ES-I3 (cell line): ENCODE measurements around the gene MARCHF3.
A peak's percentile ranks its signal among the peaks of the same experiment; 100 is the strongest.
"Not testable (repeated sequence)": the region's sequence is repeated elsewhere in the genome, so short reads cannot be mapped to it uniquely, and the experiment has no call there.

Experiments used
- H3K36me3 ChIP-seq: 2 replicates; pipeline ENCODE4 v1.6.1; 2013; ENCODE audit warnings: mild to moderate bottlenecking, low read length, control low read depth, moderate library complexity; ENCODE audit not compliant: insufficient read depth
- H3K4me1 ChIP-seq: 2 replicates; pipeline ENCODE4 v1.6.1; 2013; ENCODE audit warnings: mild to moderate bottlenecking, control low read depth, low read length; ENCODE audit not compliant: insufficient read depth
- H3K9ac ChIP-seq: 2 replicates; pipeline ENCODE4 v1.6.1; 2013; ENCODE audit warnings: low read depth, mild to moderate bottlenecking, low read length, moderate library complexity
- H3K9me3 ChIP-seq: 2 replicates; pipeline ENCODE4 v1.6.1; 2013; ENCODE audit warnings: mild to moderate bottlenecking, low read length, moderate library complexity; ENCODE audit not compliant: control insufficient read depth, insufficient read depth

Gene MARCHF3

DNA sequence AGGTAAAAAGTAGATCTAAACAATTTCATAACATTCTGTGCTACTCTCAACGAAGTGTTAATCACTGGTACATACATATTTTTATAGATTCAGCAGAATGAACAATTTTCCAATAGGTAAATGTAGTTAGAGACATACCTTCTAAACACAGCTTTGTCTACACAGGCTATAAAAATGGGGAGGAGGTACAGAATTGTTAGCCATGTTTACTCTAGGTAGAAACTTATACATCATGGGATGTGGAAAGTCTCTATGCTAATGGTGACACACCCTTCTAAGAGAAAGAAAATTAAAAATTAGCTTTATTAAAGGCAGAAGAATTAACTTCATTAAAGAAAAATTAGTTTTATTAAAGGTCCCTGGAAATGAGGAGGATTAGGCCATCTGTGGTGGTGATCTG, 31.2 kb upstream of the MARCHF3 start:
- H3K4me1 ChIP-seq = no peaks in the 10 kb centered on the region
- H3K9me3 ChIP-seq = no peaks in the 10 kb centered on the region; the same call in 1 of the 2 replicates
- no peaks in the 10 kb centered on the region for H3K36me3 ChIP-seq
- no peak overlapping the region for H3K9ac ChIP-seq

DNA sequence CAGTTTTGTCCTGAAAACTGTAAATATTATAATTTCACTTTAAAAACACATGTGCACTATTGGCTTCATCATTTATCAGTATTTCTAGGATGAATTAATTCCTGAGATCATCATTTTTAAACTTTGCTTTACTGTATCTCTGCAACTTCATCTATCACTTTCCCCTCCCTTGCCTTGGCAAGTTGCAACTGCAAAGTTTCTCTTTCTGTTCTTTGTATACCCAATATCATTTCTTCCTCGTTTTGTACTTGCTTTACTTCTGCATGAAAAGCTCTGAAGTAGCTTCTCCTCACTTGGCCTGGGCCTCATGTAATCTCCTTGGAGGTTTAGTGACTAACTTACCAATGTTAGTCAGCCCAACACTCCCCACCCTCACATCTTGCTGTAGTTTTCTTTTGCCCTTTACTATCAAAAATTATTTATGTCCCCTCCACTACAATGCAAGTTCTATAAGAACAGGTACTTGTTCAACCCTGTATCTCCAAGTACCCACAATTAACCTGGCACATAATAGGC, 30.2 kb upstream of the MARCHF3 start:
- Histone ChIP-seq H3K9ac (no peak overlapping the region), H3K36me3 (no peaks in the 10 kb centered on the region), H3K9me3 (no peaks in the 10 kb centered on the region; the same call in 1 of the 2 replicates), H3K4me1 (no peaks in the 10 kb centered on the region)

DNA sequence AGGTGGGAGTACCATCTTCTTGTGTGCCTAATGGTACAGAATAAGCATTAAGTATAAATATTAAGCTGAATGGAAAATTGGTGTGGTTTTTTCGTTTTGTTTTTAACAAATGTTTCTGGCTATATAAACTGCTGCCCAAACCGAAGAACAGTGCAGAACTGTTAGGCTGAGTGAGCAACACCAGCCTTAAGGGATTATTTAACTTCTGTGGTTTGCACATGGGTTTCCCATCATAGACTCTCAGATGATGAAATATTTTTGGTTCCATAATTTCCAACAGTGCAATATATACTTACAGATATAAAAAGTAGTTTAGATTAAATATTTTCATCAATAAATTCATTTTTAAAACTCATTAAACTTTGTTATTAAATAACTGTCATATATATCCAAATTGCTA, 26.5 kb upstream of the MARCHF3 start:
- H3K4me1 ChIP-seq = no peaks in the 10 kb centered on the region
- no peaks in the 10 kb centered on the region for H3K36me3 ChIP-seq
- H3K9me3 ChIP-seq = no peaks in the 10 kb centered on the region; the same call in 1 of the 2 replicates
- no peak overlapping the region for H3K9ac ChIP-seq

DNA sequence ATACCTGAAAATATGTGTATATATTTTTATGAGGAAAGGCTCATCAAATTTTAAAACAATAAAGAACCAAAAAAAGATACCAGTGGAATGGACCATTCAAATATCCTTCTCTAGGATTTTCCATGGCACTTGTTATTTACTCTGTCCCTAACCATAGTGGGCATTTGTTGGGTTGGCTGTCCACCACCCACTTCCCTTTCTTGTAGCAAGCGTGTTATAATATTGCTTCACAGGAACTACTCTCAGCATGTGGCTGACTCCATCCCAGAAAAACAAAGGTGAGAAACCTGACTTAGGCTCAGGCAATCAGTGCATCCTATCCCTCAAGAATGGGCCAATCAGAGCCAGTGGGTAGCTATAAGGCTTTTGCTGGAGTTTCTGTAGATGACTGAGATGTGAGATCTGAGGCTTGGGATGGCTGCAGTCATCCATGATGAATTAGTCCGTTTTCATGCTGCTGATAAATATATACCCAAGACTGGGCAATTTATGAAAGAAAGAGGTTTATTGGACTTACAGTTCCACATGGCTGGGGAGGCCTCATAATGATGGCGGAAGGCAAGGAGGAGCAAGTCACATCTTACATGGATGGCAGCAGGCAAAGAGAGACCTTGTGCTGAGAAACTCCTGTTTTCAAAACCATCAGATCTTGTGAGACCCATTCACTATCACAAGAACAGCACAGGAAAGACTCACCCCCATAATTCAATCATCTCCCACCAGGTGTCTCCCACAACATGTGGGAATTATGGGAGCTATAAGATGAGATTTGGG, 25.7 kb upstream of the MARCHF3 start:
- Histone ChIP-seq H3K36me3 (no peaks in the 10 kb centered on the region), H3K4me1 (no peaks in the 10 kb centered on the region), H3K9ac (no peak overlapping the region), H3K9me3 (no peaks in the 10 kb centered on the region; the same call in 1 of the 2 replicates)

DNA sequence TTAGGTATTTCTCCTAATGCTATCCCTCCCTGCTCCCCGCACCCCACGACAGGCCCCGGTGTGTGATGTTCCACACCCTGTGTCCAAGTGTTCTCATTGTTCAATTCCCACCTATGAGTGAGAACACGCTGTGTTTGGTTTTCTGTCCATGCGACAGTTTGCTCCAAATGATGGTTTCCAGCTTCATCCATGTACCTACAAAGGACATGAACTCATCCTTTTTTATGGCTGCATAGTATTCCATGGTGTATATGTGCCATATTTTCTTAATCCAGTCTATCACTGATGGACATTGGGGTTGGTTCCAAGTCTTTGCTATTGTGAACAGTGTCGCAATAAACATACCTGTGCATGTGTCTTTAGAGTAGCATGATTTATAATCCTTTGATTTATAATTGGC, 23.2 kb upstream of the MARCHF3 start:
- not testable (repeated sequence) for H3K4me1 ChIP-seq, H3K9ac ChIP-seq, H3K9me3 ChIP-seq, H3K36me3 ChIP-seq

DNA sequence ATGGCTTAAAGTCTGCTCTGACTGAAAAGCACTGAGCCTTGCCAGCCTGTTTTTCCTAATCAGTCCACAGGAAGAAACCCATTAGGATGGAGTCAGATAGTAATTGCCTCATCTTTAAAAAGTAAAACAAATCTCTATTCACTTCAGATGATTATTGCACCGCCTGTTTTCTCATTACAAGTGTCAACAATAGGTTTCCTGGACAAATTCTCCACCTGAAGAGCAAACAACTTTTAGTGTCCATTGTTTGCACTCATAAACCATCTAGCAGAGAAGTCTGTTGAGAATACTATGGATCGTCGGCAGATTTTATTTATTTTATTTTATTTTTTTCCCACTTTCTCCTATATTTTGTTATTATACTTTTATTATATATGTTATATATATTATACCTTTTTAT, 22.7 kb upstream of the MARCHF3 start:
- H3K4me1 ChIP-seq = no peaks in the 10 kb centered on the region
- no peaks in the 10 kb centered on the region for H3K36me3 ChIP-seq
- H3K9ac ChIP-seq = no peak overlapping the region
- H3K9me3 ChIP-seq = no peaks in the 10 kb centered on the region; the same call in 1 of the 2 replicates

DNA sequence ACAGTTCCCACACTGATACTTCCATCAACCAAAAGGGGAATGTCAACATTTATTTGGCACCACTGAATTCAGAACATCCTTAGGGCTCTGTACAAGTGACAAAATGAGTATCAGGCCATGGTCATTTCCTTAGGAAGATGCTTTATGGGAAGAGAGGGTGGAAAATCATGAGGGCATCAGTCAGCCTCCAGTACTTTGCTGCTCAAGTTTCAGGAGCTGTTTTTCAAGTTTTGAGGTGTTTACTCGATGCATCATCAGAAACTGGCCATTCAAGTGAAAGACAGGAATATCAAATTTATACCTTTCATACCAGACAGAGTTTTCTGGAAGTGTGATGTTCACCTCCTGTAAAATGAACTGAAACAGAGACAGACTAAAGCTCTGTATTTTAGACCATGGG, 21.2 kb upstream of the MARCHF3 start:
- Histone ChIP-seq H3K4me1 (no peaks in the 10 kb centered on the region), H3K36me3 (no peaks in the 10 kb centered on the region), H3K9me3 (no peaks in the 10 kb centered on the region), H3K9ac (no peak overlapping the region)

DNA sequence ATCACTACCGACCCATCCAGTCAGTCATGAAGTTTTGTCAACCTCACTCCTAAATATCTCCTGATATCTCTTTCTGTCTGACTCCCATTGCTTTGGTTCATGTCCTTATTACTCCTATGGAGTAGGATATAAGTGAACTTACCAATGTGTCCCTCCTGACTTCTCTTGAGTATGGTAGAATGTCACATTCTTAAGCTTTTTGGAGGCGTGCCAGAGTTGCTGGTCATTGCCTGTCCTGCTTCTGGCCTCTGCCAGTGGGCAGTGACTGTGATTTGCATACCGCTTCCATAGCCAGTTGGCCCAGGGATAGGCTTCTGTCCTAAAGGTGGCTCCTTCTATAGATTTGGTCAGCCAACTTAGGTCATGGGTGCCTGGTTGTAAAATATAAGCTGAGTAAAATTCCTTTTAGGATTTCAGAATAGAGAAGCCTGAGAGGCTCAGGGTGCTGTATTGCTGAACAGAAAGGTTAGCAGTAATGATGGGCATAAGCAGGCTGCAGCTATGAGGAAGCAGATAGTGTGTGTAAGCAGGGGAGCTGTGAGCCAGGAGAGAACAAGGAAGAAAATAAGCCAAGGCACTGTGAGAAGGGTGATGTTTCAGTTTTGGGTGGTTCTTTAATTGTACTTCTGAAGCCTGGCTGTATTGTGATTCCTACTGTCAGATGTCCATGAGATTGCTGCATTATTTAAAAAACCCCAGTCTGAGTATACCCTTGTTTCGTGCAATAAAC, 16.1 kb upstream of the MARCHF3 start:
- H3K4me1 ChIP-seq = peaks cover 11% of the 10 kb centered on the region
- no peaks in the 10 kb centered on the region for H3K9me3 ChIP-seq
- no peaks in the 10 kb centered on the region for H3K36me3 ChIP-seq
- no peak overlapping the region for H3K9ac ChIP-seq

DNA sequence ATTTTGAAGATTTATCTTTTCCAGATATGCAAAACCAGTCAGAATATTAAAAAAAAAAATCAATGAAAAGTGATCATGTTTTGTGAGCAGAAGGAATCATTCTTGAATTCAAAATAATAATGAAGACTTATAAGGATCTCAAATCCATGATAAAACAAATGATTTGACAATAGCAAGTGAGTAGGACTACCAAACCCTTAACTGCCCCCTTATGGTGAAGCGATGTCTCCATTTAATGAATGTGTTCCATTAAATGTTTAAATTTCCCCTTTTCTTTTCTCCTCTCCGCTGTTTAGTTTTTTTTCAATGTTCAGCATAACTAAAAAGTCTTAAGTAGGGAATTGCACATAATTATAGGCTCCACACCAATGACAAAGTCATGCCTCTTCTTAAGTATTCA, 12.2 kb upstream of the MARCHF3 start:
- Histone ChIP-seq H3K9ac (no peak overlapping the region), H3K4me1 (peaks cover 27% of the 10 kb centered on the region), H3K9me3 (no peaks in the 10 kb centered on the region), H3K36me3 (no peaks in the 10 kb centered on the region)

DNA sequence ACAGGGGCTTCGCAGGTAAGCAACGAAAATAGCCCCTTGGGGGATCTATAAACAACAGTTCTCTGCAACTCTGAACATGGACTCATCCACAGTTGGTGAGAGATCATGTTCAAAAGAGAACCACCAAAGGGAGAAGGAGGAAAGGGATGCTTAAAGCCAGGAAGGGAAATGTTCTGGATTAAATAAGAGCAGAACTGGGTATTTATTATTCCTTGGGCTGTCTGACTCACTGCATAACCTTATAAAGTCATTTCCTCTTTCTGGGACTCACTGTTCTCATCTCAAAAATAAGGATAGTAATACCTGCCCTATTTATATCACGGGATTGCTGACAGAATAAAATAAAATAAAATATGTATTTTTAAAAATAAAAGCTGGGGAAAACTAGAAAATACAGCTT, 11.2 kb upstream of the MARCHF3 start:
- H3K36me3 ChIP-seq = no peaks in the 10 kb centered on the region
- H3K9me3 ChIP-seq = no peaks in the 10 kb centered on the region
- 0 out of 2 replicates have a peak overlapping the region, but pooled peaks have one; percentile 15 for H3K9ac ChIP-seq
- peaks cover 27% of the 10 kb centered on the region for H3K4me1 ChIP-seq

DNA sequence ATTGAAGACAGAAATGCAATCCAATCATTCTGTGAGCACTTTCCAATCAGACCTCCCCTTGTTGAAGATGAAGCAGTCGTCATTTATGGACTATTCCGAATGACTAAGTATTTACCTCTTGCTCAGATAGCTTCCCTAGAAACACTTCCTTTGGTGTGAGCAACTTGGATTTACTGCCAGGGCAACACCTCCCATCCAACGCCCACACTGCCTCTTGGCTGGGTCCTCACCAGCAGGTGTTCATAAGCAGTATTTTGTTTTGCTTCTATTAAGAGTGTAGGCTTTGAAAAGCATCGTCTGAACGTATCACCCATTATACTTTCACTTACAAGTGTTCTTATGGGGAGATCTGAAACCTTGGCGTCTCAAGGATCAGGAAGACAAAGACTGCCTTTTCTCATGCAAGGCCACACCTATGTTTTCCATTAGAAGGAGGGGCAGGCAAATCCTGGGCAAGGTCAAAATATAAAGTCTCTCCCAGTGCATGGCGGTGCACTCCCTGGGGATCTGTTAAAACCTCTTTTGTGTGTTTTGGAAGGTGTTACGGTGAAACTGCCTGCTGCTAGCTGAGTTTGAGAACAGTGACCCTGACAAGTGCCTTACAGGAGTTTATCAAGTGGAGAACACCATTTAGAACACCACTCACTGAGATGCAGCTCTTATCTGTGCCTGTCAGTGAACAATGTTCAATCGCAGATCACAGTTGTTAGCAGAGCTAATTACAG, 10.6 kb upstream of the MARCHF3 start:
- H3K9ac ChIP-seq = 0 out of 2 replicates have a peak overlapping the region, but pooled peaks have one; percentile 15
- H3K9me3 ChIP-seq = no peaks in the 10 kb centered on the region
- H3K36me3 ChIP-seq = no peaks in the 10 kb centered on the region
- H3K4me1 ChIP-seq = peaks cover 27% of the 10 kb centered on the region

DNA sequence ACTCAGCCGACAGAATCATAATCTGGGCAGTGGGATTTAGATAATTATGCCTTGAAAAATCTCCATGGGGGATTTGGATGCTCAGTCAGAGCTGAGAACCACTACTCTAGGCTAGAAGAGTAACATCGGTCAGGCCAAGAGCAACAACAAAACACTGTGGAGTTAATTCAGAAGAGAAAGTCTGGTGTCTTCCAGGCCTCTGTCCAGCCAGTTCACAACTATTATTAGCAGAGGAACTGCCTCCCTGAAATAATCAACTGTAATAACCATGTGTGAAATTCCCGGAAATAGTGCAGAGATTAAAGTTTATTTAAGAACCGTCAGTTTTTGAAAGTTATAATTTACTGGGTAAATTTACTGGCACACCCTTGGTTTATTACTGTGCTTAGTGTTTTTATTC, 8.2 kb upstream of the MARCHF3 start:
- no peaks in the 10 kb centered on the region; the same call in 1 of the 2 replicates for H3K9me3 ChIP-seq

DNA sequence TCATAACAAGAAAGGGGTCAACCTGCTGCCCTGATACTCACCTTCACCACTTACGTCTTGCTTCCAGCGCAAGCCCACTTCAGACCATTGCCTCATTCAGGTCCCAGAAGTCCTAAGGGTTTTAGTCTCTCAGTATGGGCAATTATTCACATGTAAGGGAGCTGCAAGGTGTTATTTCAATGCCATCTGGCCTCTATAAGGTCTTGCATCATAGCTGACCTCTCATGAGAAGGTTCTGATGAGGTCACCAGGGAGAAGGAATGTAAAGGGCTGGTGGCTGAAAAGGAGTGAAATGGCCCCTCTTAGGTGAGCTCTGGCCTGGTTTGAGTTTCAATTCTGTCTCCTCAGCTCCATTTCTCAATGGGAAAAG, 1.5 kb upstream of the MARCHF3 start:
- no peaks in the 10 kb centered on the region for H3K36me3 ChIP-seq
- peak overlapping the region; percentile 84; the same call in 1 of the 2 replicates for H3K9ac ChIP-seq
- no peaks in the 10 kb centered on the region; the same call in 1 of the 2 replicates for H3K9me3 ChIP-seq
- H3K4me1 ChIP-seq = peaks cover 5% of the 10 kb centered on the region; the same call in 1 of the 2 replicates

More for the DNA sequence above, 8.2 kb upstream of the MARCHF3 start:
- no peak overlapping the region for H3K9ac ChIP-seq
- H3K4me1 ChIP-seq = peaks cover 27% of the 10 kb centered on the region
- no peaks in the 10 kb centered on the region for H3K36me3 ChIP-seq

DNA sequence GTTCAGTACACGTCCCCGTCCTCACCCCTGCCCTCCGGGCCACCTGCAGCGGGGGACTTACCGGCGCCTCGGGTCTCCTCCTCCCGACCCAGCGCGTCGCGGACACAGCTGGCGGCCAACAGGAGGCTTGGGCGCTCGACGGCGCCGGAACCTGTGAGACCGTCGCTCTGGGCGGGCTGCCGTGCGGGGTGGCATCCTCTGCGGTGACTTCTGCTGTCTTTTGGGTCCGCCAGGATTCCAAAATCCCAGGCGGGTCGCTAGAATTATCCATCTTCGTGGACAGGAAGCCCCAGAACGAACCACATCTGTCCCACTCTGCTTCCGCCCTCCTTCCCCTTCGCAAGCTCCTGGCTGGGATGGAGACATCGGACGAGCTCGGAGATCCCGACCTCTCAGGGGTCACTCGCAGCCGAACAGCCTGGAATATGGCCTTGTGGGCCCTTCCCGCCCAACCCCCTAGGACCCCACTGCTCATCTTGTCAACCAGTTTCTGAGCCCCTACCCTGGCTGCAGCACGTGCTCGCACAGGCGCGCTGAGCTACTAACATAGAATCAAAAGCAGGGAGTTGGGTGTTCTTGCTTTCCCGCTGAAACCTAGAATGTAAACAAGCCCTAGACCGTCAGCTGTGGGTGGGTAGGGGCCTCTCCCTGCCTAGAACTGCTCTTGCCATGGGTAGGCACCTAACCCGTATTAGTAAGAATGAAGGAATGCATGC, 947 bp upstream of the MARCHF3 start:
- peak overlapping the region; percentile 84 for H3K9ac ChIP-seq
- no peaks in the 10 kb centered on the region for H3K36me3 ChIP-seq
- no peaks in the 10 kb centered on the region; the same call in 1 of the 2 replicates for H3K9me3 ChIP-seq
- peaks cover 5% of the 10 kb centered on the region; the same call in 1 of the 2 replicates for H3K4me1 ChIP-seq
